Activated CD4-positive, alpha-beta T cell treated with anti-CD3 and anti-CD28 coated beads, Interleukin-2, amount 50 U/mL, for 16 hours (primary cell): ENCODE data around the gene KHSRP.

Experiments used
- DNase-seq: peaks from one replicate; pipeline ENCODE4 v3.0.0-alpha.2; 2020

KHSRP gene

GRCh38 chr19:6424195-6424938 lies at the start of gene KHSRP:
Gene KHSRP (minus strand): TSS chr19:6424811. CDS start chr19:6424701, 110 bp downstream.
- no peak for DNase-seq

- no peak for DNase-seq
These were observed 49.0 kb upstream of the KHSRP start for GRCh38 chr19:6473647-6474046.

GRCh38 chr19:6472713-6473112 lies 48.1 kb upstream of the KHSRP start:
- DNase-seq: no peak

GRCh38 chr19:6471076-6471475 lies 46.5 kb upstream of the KHSRP start:
- no peak for DNase-seq

- no peak for DNase-seq
These were observed 45.6 kb upstream of the KHSRP start for GRCh38 chr19:6470173-6470572.

- no peak for DNase-seq
These were observed 42.8 kb upstream of the KHSRP start for GRCh38 chr19:6467384-6467783.

- no peak for DNase-seq
These were observed 42.1 kb upstream of the KHSRP start for GRCh38 chr19:6466526-6467248.

GRCh38 chr19:6465663-6466062 lies 41.1 kb upstream of the KHSRP start:
- DNase-seq: no peak

GRCh38 chr19:6465006-6465405 lies 40.4 kb upstream of the KHSRP start:
- no peak for DNase-seq

- DNase-seq: no peak
These were observed 39.7 kb upstream of the KHSRP start, which contains the start of gene CRB3 for GRCh38 chr19:6464070-6464873. Gene CRB3 (plus strand): TSS chr19:6464271. CDS start chr19:6464702, 431 bp downstream.

GRCh38 chr19:6460099-6460884 lies 35.7 kb upstream of the KHSRP start:
- DNase-seq: peak; percentile 97

GRCh38 chr19:6459262-6460098 lies 34.9 kb upstream of the KHSRP start, which contains the start of gene SLC25A23:
Gene SLC25A23 (minus strand): TSS chr19:6459792. CDS start chr19:6459628, 164 bp downstream.
- DNase-seq: peak; percentile 71

- no peak for DNase-seq
These were observed 34.2 kb upstream of the KHSRP start for GRCh38 chr19:6458695-6459261.

GRCh38 chr19:6457958-6458694 lies 33.5 kb upstream of the KHSRP start:
- DNase-seq: no peak

- no peak for DNase-seq
These were observed 31.3 kb upstream of the KHSRP start for GRCh38 chr19:6455924-6456323.

GRCh38 chr19:6453951-6454565 lies 29.4 kb upstream of the KHSRP start:
- no peak for DNase-seq

- no peak for DNase-seq
These were observed 28.3 kb upstream of the KHSRP start for GRCh38 chr19:6452899-6453298.

- DNase-seq: no peak
These were observed 27.6 kb upstream of the KHSRP start for GRCh38 chr19:6452223-6452614.

- no peak for DNase-seq
These were observed 27.1 kb upstream of the KHSRP start for GRCh38 chr19:6451583-6452222.
